HG03066 (cell line): ENCODE data around the gene OR6C76.
"Not testable (repeated sequence)": the region's sequence is repeated elsewhere in the genome, so short reads cannot be mapped to it uniquely, and the experiment has no call there.

ENCODE experiments used
- ATAC-seq: cut with Tn5 transposase; IDR thresholded peaks from one replicate; pipeline ENCODE4 v1.9.1; 2021; ENCODE audit warnings: low read depth; ENCODE audit not compliant: unreplicated experiment

OR6C76 gene

GRCh38 chr12:55425954-55426353 is at the start of gene OR6C76:
TSS of gene OR6C76 (plus strand) at chr12:55426254. CDS start at chr12:55426254, 0 bp downstream.
- ATAC-seq = no peak

GRCh38 chr12:55385891-55386290 is 40.2 kb upstream of the OR6C76 start:
- ATAC-seq = no peak

GRCh38 chr12:55392032-55392795 is 33.8 kb upstream of the OR6C76 start:
- no peak for ATAC-seq

- ATAC-seq = no peak
These were observed 29.7 kb upstream of the OR6C76 start for GRCh38 chr12:55396326-55396725.

- no peak for ATAC-seq
These were observed 25.8 kb upstream of the OR6C76 start, which contains the start of gene OR6C65 for GRCh38 chr12:55400229-55400628. TSS of gene OR6C65 (plus strand) at chr12:55400529. CDS start at chr12:55400529, 0 bp downstream.

- ATAC-seq = no peak
These were observed 18.2 kb upstream of the OR6C76 start for GRCh38 chr12:55407866-55408265.

GRCh38 chr12:55409133-55409532 is 16.9 kb upstream of the OR6C76 start:
- not testable (repeated sequence) for ATAC-seq

- ATAC-seq = not testable (repeated sequence)
These were observed 13.9 kb upstream of the OR6C76 start for GRCh38 chr12:55412138-55412537.

- not testable (repeated sequence) for ATAC-seq
These were observed 12.3 kb upstream of the OR6C76 start for GRCh38 chr12:55413498-55414388.

GRCh38 chr12:55414396-55414823 is 11.6 kb upstream of the OR6C76 start:
- ATAC-seq = not testable (repeated sequence)

GRCh38 chr12:55414889-55415288 is 11.2 kb upstream of the OR6C76 start:
- ATAC-seq = not testable (repeated sequence)

- ATAC-seq = no peak
These were observed 9.1 kb upstream of the OR6C76 start for GRCh38 chr12:55416961-55417360.

GRCh38 chr12:55420307-55420962 is 5.6 kb upstream of the OR6C76 start:
- no peak for ATAC-seq

GRCh38 chr12:55428331-55429243 is 2.5 kb downstream of the OR6C76 start:
- no peak for ATAC-seq

GRCh38 chr12:55441233-55441632 is 15.2 kb downstream of the OR6C76 start:
- not testable (repeated sequence) for ATAC-seq

GRCh38 chr12:55443776-55444175 is 17.7 kb downstream of the OR6C76 start, which contains the start of gene OR6C2:
TSS of gene OR6C2 (plus strand) at chr12:55444076. CDS start at chr12:55452214, 8,138 bp downstream.
- no peak for ATAC-seq

GRCh38 chr12:55445357-55445756 is 19.3 kb downstream of the OR6C76 start:
- no peak for ATAC-seq

GRCh38 chr12:55446326-55446725 is 20.3 kb downstream of the OR6C76 start:
- ATAC-seq = no peak

GRCh38 chr12:55448825-55449224 is 22.8 kb downstream of the OR6C76 start:
- ATAC-seq = no peak

GRCh38 chr12:55464926-55465325 is 38.9 kb downstream of the OR6C76 start:
- not testable (repeated sequence) for ATAC-seq
